Measurements from ENCODE around the gene VAPB. TPM values are rescaled to one million over a fixed set of nuclear protein-coding genes. Genes with fewer than 3 reads are reported as not detected.

The VAPB gene
- total and polyA plus RNA-seq, 2 donors from 2014 or later: 49.3 to 60.4 TPM

GRCh38 chr20:58466729-58467571 lies 77.9 kb downstream of the VAPB start:
- DNase-seq (peak in 2 of 5 donors; percentile 36 to 72), FAIRE-seq (no peak)
- H3K4me3 ChIP-seq (ENCODE audit: low read length in 3 of 3): no peak overlapping the region
- no peak overlapping the region for H3K27ac ChIP-seq (ENCODE audit: low read depth in 2 of 2, low read length in 2 of 2)
- intact Hi-C loops (cut with DNase I): no loop called here
- no peak for TF ChIP-seq CTCF (IDR thresholded peaks at IDR 0.05; ENCODE audit: borderline replicate concordance, extremely low read depth, insufficient read depth)
- no peaks in the 10 kb centered on the region for H3K9me3 ChIP-seq (ENCODE audit: control insufficient read depth in 2 of 3, insufficient read depth in 1 of 3, low read length in 3 of 3)
- H3K36me3 ChIP-seq (ENCODE audit: control insufficient read depth in 2 of 3, insufficient read depth in 3 of 3, low read length in 3 of 3): no peaks in the 10 kb centered on the region
- no peaks in the 10 kb centered on the region for H3K27me3 ChIP-seq (ENCODE audit: control insufficient read depth, insufficient read depth, low read length)
- peaks cover 0 to 2% (median 0%) of the 10 kb centered on the region in 3 donors for H3K4me1 ChIP-seq (ENCODE audit: control insufficient read depth in 2 of 3, insufficient read depth in 2 of 3, low read depth in 1 of 3, low read length in 3 of 3)
- no peak overlapping the region for H3K9ac ChIP-seq (ENCODE audit: low read length in 3 of 3)

GRCh38 chr20:58467572-58468527 lies 78.8 kb downstream of the VAPB start:
- H3K4me1 ChIP-seq (ENCODE audit: control insufficient read depth in 2 of 3, insufficient read depth in 2 of 3, low read depth in 1 of 3, low read length in 3 of 3): peaks cover 0 to 2% (median 0%) of the 10 kb centered on the region in 3 donors
- intact Hi-C loops (cut with DNase I): no loop called here
- H3K27me3 ChIP-seq (ENCODE audit: control insufficient read depth, insufficient read depth, low read length): no peaks in the 10 kb centered on the region
- FAIRE-seq (no peak), DNase-seq (no peak)
- no peaks in the 10 kb centered on the region for H3K36me3 ChIP-seq (ENCODE audit: control insufficient read depth in 2 of 3, insufficient read depth in 3 of 3, low read length in 3 of 3)
- no peak overlapping the region for H3K4me3 ChIP-seq (ENCODE audit: low read length in 3 of 3)
- TF ChIP-seq CTCF (IDR thresholded peaks at IDR 0.05; ENCODE audit: borderline replicate concordance, extremely low read depth, insufficient read depth): no peak
- no peaks in the 10 kb centered on the region for H3K9me3 ChIP-seq (ENCODE audit: control insufficient read depth in 2 of 3, insufficient read depth in 1 of 3, low read length in 3 of 3)
- no peak overlapping the region for H3K9ac ChIP-seq (ENCODE audit: low read length in 3 of 3)
- no peak overlapping the region for H3K27ac ChIP-seq (ENCODE audit: low read depth in 2 of 2, low read length in 2 of 2)

- Histone ChIP-seq H3K9ac (ENCODE audit: low read length in 3 of 3) (no peak overlapping the region), H3K27ac (ENCODE audit: low read depth in 2 of 2, low read length in 2 of 2) (no peak overlapping the region), H3K9me3 (ENCODE audit: control insufficient read depth in 2 of 3, insufficient read depth in 1 of 3, low read length in 3 of 3) (no peaks in the 10 kb centered on the region), H3K4me1 (ENCODE audit: control insufficient read depth in 2 of 3, insufficient read depth in 2 of 3, low read depth in 1 of 3, low read length in 3 of 3) (peaks cover 0 to 2% (median 0%) of the 10 kb centered on the region in 3 donors), H3K4me3 (ENCODE audit: low read length in 3 of 3) (no peak overlapping the region), H3K36me3 (ENCODE audit: control insufficient read depth in 2 of 3, insufficient read depth in 3 of 3, low read length in 3 of 3) (no peaks in the 10 kb centered on the region), H3K27me3 (ENCODE audit: control insufficient read depth, insufficient read depth, low read length) (no peaks in the 10 kb centered on the region)
- no peak for TF ChIP-seq CTCF (IDR thresholded peaks at IDR 0.05; ENCODE audit: borderline replicate concordance, extremely low read depth, insufficient read depth)
- DNase-seq (no peak), FAIRE-seq (no peak)
- intact Hi-C loops (cut with DNase I): no loop called here
Observed at GRCh38 chr20:58469616-58470015, 80.6 kb downstream of the VAPB start.
